ENCODE data around the gene PRKG2. TPM values are rescaled to one million over a fixed set of nuclear protein-coding genes. Genes with fewer than 3 reads are reported as not detected.

Gene PRKG2
- total and polyA plus RNA-seq, 10 of the 15 experiments (the other 5 are each of a cell fraction or from before 2014, with no cell fraction given), result not detected

DNA sequence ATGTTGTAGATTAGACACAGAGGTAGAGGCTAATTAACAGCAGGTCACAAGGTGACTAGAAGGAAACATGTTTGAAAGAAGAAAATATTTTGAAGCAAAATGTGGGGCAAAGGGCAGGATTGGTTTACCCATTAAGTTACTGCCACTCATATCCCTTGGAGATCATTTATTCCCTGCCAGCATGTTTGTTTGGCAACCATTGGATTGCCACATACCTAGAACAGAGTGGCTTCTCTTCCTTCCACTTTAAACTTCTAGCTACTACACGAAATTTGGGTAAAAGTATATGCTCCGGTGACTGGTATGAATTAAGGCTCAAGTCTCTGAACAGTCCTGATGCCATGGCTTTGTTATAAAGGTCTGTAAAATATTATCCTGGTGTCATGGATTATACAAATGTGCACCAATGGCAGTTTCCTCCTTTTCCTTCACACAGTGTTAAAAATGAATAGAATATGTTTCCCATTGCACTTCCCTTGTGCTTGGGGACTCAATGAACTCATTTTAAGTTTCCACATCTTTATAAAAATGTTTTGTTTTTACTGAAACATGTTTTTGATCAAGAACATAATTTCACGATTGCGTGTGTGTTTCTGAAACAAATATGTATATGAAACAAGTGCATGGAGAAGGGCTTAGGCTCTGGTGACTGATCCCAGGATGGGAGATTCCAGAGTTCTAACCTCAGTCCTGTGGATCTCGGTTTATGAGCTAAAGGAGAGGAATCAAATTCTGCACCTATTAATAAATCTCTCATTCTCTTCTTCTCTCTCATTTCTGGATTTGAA, 172.2 kb downstream of the PRKG2 start:
- POLR2A ChIA-PET, result no interaction called here
- Histone ChIP-seq H3K4me3 (no peak overlapping the region), H3K36me3 (ENCODE audit: control insufficient read depth in 2 of 2, insufficient read depth in 2 of 2, low read length in 1 of 2) (no peaks in the 10 kb centered on the region), H3K27me3 (replicated peaks in 1 of 2; ENCODE audit: control insufficient read depth in 2 of 2, insufficient read depth in 2 of 2, low read length in 1 of 2) (0 out of 4 replicates have a peak, but pooled peaks cover 0 to 3% of the 10 kb centered on the region in 2 experiments), H2AFZ (ENCODE audit: control insufficient read depth, low read depth, low read length) (no peak overlapping the region), H3K4me2 (ENCODE audit: control insufficient read depth, insufficient read depth) (no peak overlapping the region), H3K9me3 (replicated peaks; ENCODE audit: control insufficient read depth, insufficient read depth, low read length) (no peaks in the 10 kb centered on the region; the same call in 1 of the 3 replicates), H4K20me1 (ENCODE audit: control insufficient read depth, insufficient read depth) (no peaks in the 10 kb centered on the region), H3K27ac (ENCODE audit: control insufficient read depth, insufficient read depth) (no peak overlapping the region), H3K4me1 (ENCODE audit: control insufficient read depth, insufficient read depth, low read length) (0 out of 2 replicates have a peak, but pooled peaks cover 3% of the 10 kb centered on the region), H3K79me2 (ENCODE audit: control insufficient read depth, insufficient read depth, low read length) (no peaks in the 10 kb centered on the region), H3K9ac (ENCODE audit: control insufficient read depth, insufficient read depth, low read length) (no peak overlapping the region)
- intact Hi-C loops (cut with micrococcal nuclease; ENCODE audit: unreplicated experiment) (no loop called here), in situ Hi-C loops (cut with MboI) (loop anchor here (5.0 to 10.0 kb wide), 2 partner anchors 428 to 675 kb away; no protein-coding TSS in a partner anchor)
- TF ChIP-seq IKZF1 (conservative IDR thresholded peaks at IDR 0.05) (no peak), SP1 (IDR thresholded peaks at IDR 0.05; ENCODE audit: low read depth, low read length) (no peak)
- no peak for FAIRE-seq
- CTCF ChIA-PET, result interaction anchor here (0.7 to 15.3 kb wide), 10 partner anchors 10 to 681 kb away, joined by 3 to 268 read pairs (median 4); no protein-coding TSS in a partner anchor
- DNase-seq (ENCODE audit: low read depth, low spot score), result no peak
- RAD21 ChIA-PET (ENCODE audit: unreplicated experiment), result interaction anchor here (0.6 to 7.6 kb wide), 6 partner anchors 8 to 830 kb away, joined by 3 to 78 read pairs (median 4); no protein-coding TSS in a partner anchor
- 58% methylated on average over 5 of the region's 5 CpGs for WGBS (ENCODE audit: insufficient coverage, insufficient replicate concordance, low lambda C conversion rate, missing lambda C conversion rate)
- SMC1A ChIA-PET (ENCODE audit: uncharacterized antibody, unreplicated experiment), result interaction anchor here (0.7 to 14.8 kb wide), 7 partner anchors 8 to 683 kb away, joined by 3 to 144 read pairs (median 3); no protein-coding TSS in a partner anchor
- no peak for ATAC-seq
- BruUV-seq (replicated peaks), result no TSS peak

DNA sequence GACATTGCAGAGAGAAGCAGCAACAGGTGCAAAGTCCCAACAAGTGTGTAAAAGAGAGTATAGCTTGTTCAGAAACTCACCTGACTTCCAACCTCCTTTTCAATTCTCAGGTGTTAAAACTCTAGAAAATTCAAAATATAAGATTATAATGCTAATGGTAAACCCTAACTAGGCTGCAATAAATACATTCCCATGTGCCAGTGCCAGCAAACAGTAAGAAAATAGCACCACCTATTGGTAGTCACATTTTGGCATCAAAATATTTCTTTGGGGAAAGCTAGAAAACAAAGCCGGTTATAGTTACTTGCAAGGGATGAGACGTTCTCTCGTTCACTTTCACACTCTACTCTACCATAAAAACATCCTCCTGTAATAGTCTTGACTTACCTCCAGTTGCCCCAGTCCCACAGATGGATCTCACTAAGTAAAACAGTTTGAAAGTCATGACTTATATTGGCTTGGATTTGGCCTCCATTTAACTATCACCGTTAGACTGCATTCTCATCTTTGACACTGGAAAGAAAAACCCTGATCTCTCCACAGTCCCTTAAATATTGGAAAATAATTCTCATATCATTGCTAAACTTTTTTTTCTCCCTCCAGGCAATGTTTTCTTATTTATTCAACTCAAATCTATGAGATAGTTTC, 174.9 kb downstream of the PRKG2 start:
- Histone ChIP-seq H3K79me2 (ENCODE audit: control insufficient read depth, insufficient read depth, low read length) (no peaks in the 10 kb centered on the region), H3K9me3 (replicated peaks; ENCODE audit: control insufficient read depth, insufficient read depth, low read length) (no peaks in the 10 kb centered on the region), H3K4me2 (ENCODE audit: control insufficient read depth, insufficient read depth) (no peak overlapping the region), H2AFZ (ENCODE audit: control insufficient read depth, low read depth, low read length) (no peak overlapping the region), H3K27me3 (replicated peaks in 1 of 2; ENCODE audit: control insufficient read depth in 2 of 2, insufficient read depth in 2 of 2, low read length in 1 of 2) (no peaks in the 10 kb centered on the region), H3K4me3 (no peak overlapping the region), H3K9ac (ENCODE audit: control insufficient read depth, insufficient read depth, low read length) (no peak overlapping the region), H4K20me1 (ENCODE audit: control insufficient read depth, insufficient read depth) (no peaks in the 10 kb centered on the region), H3K4me1 (ENCODE audit: control insufficient read depth, insufficient read depth, low read length) (0 out of 2 replicates have a peak, but pooled peaks cover 3% of the 10 kb centered on the region), H3K27ac (ENCODE audit: control insufficient read depth, insufficient read depth) (no peak overlapping the region), H3K36me3 (ENCODE audit: control insufficient read depth in 2 of 2, insufficient read depth in 2 of 2, low read length in 1 of 2) (no peaks in the 10 kb centered on the region)
- POLR2A ChIA-PET, result interaction anchor here (0.6 to 1.2 kb wide), 2 partner anchors 674 to 1725 kb away, joined by 3 to 6 read pairs; no protein-coding TSS in a partner anchor
- DNase-seq (ENCODE audit: low read depth, low spot score), result no peak
- ATAC-seq, result peak; percentile 82
- CTCF ChIA-PET, result interaction anchor here (0.6 to 15.3 kb wide), 51 partner anchors 10 to 824 kb away, joined by 3 to 268 read pairs (median 4); partner anchors contain the start of gene BMP3
- SMC1A ChIA-PET (ENCODE audit: uncharacterized antibody, unreplicated experiment), result interaction anchor here (0.7 to 14.8 kb wide), 49 partner anchors 11 to 820 kb away, joined by 3 to 144 read pairs (median 5); partner anchors contain the start of gene BMP3
- RAD21 ChIA-PET (ENCODE audit: unreplicated experiment), result interaction anchor here (0.5 to 7.6 kb wide), 32 partner anchors 10 to 819 kb away, joined by 3 to 78 read pairs (median 4); partner anchors contain the start of gene BMP3
- intact Hi-C loops (cut with micrococcal nuclease; ENCODE audit: unreplicated experiment), result loop anchor here (1.0 to 2.0 kb wide), 5 partner anchors 49 to 678 kb away; no protein-coding TSS in a partner anchor
- no TSS peak for BruUV-seq (replicated peaks)
- in situ Hi-C loops (cut with MboI), result loop anchor here (5.0 to 10.0 kb wide), 2 partner anchors 425 to 673 kb away; no protein-coding TSS in a partner anchor
- 14% methylated on average over 4 of the region's 4 CpGs for WGBS (ENCODE audit: insufficient coverage, insufficient replicate concordance, low lambda C conversion rate, missing lambda C conversion rate)
- FAIRE-seq, result peak; percentile 99
- TF ChIP-seq SRF (IDR thresholded peaks at IDR 0.05; ENCODE audit: low read depth in 2 of 2, low read length in 2 of 2), result no peak
- TF ChIP-seq PML (IDR thresholded peaks at IDR 0.05; ENCODE audit: low read length), result no peak
- peak; percentile 92 for TF ChIP-seq RAD21 (IDR thresholded peaks at IDR 0.05; ENCODE audit: insufficient read depth, low read depth, low read length)
- no peak for TF ChIP-seq CREB1 (IDR thresholded peaks at IDR 0.05; ENCODE audit: low read depth)
- TF ChIP-seq, protein P1, sequence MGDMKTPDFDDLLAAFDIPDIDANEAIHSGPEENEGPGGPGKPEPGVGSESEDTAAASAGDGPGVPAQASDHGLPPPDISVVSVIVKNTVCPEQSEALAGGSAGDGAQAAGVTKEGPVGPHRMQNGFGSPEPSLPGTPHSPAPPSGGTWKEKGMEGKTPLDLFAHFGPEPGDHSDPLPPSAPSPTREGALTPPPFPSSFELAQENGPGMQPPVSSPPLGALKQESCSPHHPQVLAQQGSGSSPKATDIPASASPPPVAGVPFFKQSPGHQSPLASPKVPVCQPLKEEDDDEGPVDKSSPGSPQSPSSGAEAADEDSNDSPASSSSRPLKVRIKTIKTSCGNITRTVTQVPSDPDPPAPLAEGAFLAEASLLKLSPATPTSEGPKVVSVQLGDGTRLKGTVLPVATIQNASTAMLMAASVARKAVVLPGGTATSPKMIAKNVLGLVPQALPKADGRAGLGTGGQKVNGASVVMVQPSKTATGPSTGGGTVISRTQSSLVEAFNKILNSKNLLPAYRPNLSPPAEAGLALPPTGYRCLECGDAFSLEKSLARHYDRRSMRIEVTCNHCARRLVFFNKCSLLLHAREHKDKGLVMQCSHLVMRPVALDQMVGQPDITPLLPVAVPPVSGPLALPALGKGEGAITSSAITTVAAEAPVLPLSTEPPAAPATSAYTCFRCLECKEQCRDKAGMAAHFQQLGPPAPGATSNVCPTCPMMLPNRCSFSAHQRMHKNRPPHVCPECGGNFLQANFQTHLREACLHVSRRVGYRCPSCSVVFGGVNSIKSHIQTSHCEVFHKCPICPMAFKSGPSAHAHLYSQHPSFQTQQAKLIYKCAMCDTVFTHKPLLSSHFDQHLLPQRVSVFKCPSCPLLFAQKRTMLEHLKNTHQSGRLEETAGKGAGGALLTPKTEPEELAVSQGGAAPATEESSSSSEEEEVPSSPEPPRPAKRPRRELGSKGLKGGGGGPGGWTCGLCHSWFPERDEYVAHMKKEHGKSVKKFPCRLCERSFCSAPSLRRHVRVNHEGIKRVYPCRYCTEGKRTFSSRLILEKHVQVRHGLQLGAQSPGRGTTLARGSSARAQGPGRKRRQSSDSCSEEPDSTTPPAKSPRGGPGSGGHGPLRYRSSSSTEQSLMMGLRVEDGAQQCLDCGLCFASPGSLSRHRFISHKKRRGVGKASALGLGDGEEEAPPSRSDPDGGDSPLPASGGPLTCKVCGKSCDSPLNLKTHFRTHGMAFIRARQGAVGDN (IDR thresholded peaks at IDR 0.05), result no peak
- TF ChIP-seq TARDBP (IDR thresholded peaks at IDR 0.05; ENCODE audit: borderline replicate concordance), result no peak
- TF ChIP-seq NRF1 (conservative IDR thresholded peaks at IDR 0.05; ENCODE audit: low read depth, low read length), result no peak
